ENCODE results near the gene KLHL3.

The KLHL3 gene

GRCh38 chr5:137743031-137743640 lies 7.2 kb upstream of the KLHL3 start:
- Histone ChIP-seq H3K36me3 (ENCODE audit: insufficient read depth, low read length) (no peaks in the 10 kb centered on the region), H3K4me3 (ENCODE audit: low read depth, low read length) (no peak overlapping the region), H3K79me2 (ENCODE audit: control insufficient read depth, insufficient read depth, low read length, unreplicated experiment) (no peaks in the 10 kb centered on the region), H3K4me1 (ENCODE audit: control insufficient read depth, insufficient read depth, low read length, unreplicated experiment) (no peaks in the 10 kb centered on the region), H3K27me3 (ENCODE audit: insufficient read depth, low read length) (no peaks in the 10 kb centered on the region), H2AFZ (ENCODE audit: low read length, unreplicated experiment) (no peak overlapping the region), H3K27ac (ENCODE audit: low read depth, low read length) (no peak overlapping the region)

DNA sequence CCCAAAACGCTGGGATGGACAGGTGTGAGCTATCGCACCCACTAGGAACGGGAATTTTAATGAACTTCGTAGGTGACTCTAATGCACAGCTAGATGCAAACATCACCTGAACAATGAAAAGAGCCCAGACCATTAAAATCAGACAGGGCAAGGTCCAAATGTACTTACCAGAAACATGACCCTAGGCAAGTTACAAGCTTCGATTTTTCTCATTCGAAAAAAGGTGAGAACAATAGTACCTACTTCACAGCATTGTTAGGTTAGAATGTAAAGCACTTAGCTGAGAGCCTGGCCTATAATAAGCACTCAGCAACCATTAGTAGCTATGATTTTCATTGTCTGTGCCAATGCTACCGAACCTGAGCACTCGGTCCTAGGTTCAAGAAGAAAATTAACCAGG lies 5.8 kb upstream of the KLHL3 start:
- Histone ChIP-seq H3K36me3 (ENCODE audit: insufficient read depth, low read length) (no peaks in the 10 kb centered on the region), H3K4me3 (ENCODE audit: low read depth, low read length) (no peak overlapping the region), H2AFZ (ENCODE audit: low read length, unreplicated experiment) (no peak overlapping the region), H3K27ac (ENCODE audit: low read depth, low read length) (no peak overlapping the region), H3K79me2 (ENCODE audit: control insufficient read depth, insufficient read depth, low read length, unreplicated experiment) (no peaks in the 10 kb centered on the region), H3K4me1 (ENCODE audit: control insufficient read depth, insufficient read depth, low read length, unreplicated experiment) (peaks cover 5% of the 10 kb centered on the region), H3K27me3 (ENCODE audit: insufficient read depth, low read length) (no peaks in the 10 kb centered on the region)

- Histone ChIP-seq H3K4me3 (ENCODE audit: low read depth, low read length) (no peak overlapping the region), H3K4me1 (ENCODE audit: control insufficient read depth, insufficient read depth, low read length, unreplicated experiment) (peaks cover 24% of the 10 kb centered on the region), H3K79me2 (ENCODE audit: control insufficient read depth, insufficient read depth, low read length, unreplicated experiment) (no peaks in the 10 kb centered on the region), H3K27ac (ENCODE audit: low read depth, low read length) (no peak overlapping the region), H2AFZ (ENCODE audit: low read length, unreplicated experiment) (no peak overlapping the region), H3K27me3 (ENCODE audit: insufficient read depth, low read length) (no peaks in the 10 kb centered on the region), H3K36me3 (ENCODE audit: insufficient read depth, low read length) (no peaks in the 10 kb centered on the region)
Observed at GRCh38 chr5:137739737-137740136, 3.8 kb upstream of the KLHL3 start.

GRCh38 chr5:137738947-137739346 lies 3.1 kb upstream of the KLHL3 start:
- no peaks in the 10 kb centered on the region for H3K27me3 ChIP-seq (ENCODE audit: insufficient read depth, low read length)
- H3K79me2 ChIP-seq (ENCODE audit: control insufficient read depth, insufficient read depth, low read length, unreplicated experiment) = no peaks in the 10 kb centered on the region
- peaks cover 28% of the 10 kb centered on the region for H3K4me1 ChIP-seq (ENCODE audit: control insufficient read depth, insufficient read depth, low read length, unreplicated experiment)
- H3K36me3 ChIP-seq (ENCODE audit: insufficient read depth, low read length) = no peaks in the 10 kb centered on the region
- no peak overlapping the region for H2AFZ ChIP-seq (ENCODE audit: low read length, unreplicated experiment)
- no peak overlapping the region for H3K4me3 ChIP-seq (ENCODE audit: low read depth, low read length)
- H3K27ac ChIP-seq (ENCODE audit: low read depth, low read length) = no peak overlapping the region

DNA sequence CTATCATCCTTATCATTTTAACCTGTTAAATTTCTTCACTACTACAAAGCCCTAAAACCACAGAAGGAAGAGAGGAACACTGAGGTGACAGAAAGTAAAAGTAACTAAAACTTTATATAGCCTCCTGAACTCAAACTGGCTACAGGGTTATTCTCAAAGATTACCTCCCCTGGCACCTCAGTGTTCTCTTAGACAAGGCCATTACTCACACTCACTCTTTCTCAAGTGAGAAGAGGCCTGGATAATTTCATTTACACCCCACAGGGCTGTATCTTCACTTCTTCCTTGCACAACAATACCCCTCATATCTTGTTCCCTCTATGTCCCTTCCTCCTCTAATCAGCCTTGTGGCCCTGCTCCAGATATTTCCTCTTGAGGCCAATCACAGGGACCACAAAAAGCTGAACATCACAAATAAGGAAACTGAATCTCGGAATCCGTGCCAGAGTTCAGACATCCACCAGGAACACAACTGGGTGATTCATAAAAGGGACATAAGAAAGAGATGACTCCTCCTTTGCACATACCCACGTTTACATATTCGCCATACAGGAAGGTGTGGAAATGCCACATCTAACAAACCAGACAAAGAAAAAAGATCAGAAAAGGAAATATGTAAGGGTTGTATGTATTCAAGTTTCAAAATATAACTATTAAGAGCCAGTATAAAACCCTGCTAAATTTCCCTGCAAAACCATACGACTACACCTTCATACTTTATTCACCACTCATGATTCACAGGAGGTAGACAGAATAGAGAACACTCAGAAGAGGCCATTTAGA lies 1.7 kb upstream of the KLHL3 start:
- H3K4me3 ChIP-seq (ENCODE audit: low read depth, low read length) = no peak overlapping the region
- peak overlapping the region; percentile 68 for H3K27ac ChIP-seq (ENCODE audit: low read depth, low read length)
- H2AFZ ChIP-seq (ENCODE audit: low read length, unreplicated experiment) = peak overlapping the region; percentile 26
- peaks cover 28% of the 10 kb centered on the region for H3K4me1 ChIP-seq (ENCODE audit: control insufficient read depth, insufficient read depth, low read length, unreplicated experiment)
- no peaks in the 10 kb centered on the region for H3K79me2 ChIP-seq (ENCODE audit: control insufficient read depth, insufficient read depth, low read length, unreplicated experiment)
- no peaks in the 10 kb centered on the region for H3K36me3 ChIP-seq (ENCODE audit: insufficient read depth, low read length)
- no peaks in the 10 kb centered on the region for H3K27me3 ChIP-seq (ENCODE audit: insufficient read depth, low read length)

- no peaks in the 10 kb centered on the region for H3K27me3 ChIP-seq (ENCODE audit: insufficient read depth, low read length)
- H2AFZ ChIP-seq (ENCODE audit: low read length, unreplicated experiment) = no peak overlapping the region
- H3K27ac ChIP-seq (ENCODE audit: low read depth, low read length) = no peak overlapping the region
Observed at GRCh38 chr5:137736496-137736895, 607 bp upstream of the KLHL3 start.

DNA sequence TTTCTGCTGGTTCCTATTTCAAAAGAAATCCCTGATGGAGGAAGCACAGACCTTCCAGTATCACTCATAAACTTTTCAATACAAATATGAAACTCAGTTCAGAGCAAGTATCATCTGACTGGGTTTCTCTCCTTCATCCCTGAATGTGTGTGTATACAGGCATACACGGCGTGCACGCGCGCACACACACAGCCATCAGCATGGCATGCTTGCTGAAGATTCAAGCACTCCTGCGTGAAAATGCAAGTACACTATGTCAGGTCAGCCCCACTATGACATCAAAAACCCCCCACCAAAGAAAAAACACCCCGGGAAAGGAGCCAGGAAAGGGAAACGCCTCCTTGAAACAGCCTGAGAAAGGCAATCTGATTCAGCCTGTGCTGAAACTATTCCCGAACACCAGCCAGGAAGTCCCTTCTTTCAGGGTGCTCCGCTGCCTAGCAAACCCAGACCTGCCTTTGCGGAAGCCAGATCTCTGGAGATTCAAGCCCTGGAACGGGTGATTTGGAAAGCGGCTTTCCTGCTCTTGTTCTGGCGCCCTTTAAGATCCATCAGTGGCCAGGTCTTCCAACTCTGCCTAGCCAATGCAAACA lies 831 bp downstream of the KLHL3 start:
- H3K4me3 ChIP-seq (ENCODE audit: low read depth, low read length) = peak overlapping the region; percentile 65
- no peaks in the 10 kb centered on the region for H3K79me2 ChIP-seq (ENCODE audit: control insufficient read depth, insufficient read depth, low read length, unreplicated experiment)
- H3K27ac ChIP-seq (ENCODE audit: low read depth, low read length) = no peak overlapping the region
- peak overlapping the region; percentile 26 for H2AFZ ChIP-seq (ENCODE audit: low read length, unreplicated experiment)
- no peaks in the 10 kb centered on the region for H3K36me3 ChIP-seq (ENCODE audit: insufficient read depth, low read length)
- peaks cover 44% of the 10 kb centered on the region for H3K4me1 ChIP-seq (ENCODE audit: control insufficient read depth, insufficient read depth, low read length, unreplicated experiment)
- no peaks in the 10 kb centered on the region for H3K27me3 ChIP-seq (ENCODE audit: insufficient read depth, low read length)

More at GRCh38 chr5:137736496-137736895, 607 bp upstream of the KLHL3 start:
- H3K36me3 ChIP-seq (ENCODE audit: insufficient read depth, low read length) = no peaks in the 10 kb centered on the region
- peaks cover 30% of the 10 kb centered on the region for H3K4me1 ChIP-seq (ENCODE audit: control insufficient read depth, insufficient read depth, low read length, unreplicated experiment)
- no peaks in the 10 kb centered on the region for H3K79me2 ChIP-seq (ENCODE audit: control insufficient read depth, insufficient read depth, low read length, unreplicated experiment)
- 0 out of 2 replicates have a peak overlapping the region, but pooled peaks have one; percentile 65 for H3K4me3 ChIP-seq (ENCODE audit: low read depth, low read length)

DNA sequence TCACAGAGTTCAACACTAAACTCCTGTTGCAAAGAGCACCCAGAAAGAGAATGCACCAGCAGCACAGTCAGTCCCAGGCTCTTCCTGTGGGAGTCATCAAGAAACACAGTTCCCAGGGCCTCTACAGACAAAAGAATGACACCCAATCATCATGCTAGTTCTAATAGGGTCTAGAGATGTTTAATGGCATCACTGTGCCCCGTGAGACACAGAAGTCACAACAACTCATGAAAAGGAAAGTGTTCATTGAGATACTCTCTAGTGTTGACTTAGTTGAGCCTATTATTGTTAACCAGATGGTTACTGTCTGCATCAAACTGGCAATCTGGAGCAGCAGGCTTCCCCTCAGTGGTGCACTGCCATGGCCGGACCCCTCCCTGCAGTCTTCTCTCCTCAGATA lies 1.6 kb downstream of the KLHL3 start:
- Histone ChIP-seq H3K4me3 (ENCODE audit: low read depth, low read length) (0 out of 2 replicates have a peak overlapping the region, but pooled peaks have one; percentile 4), H2AFZ (ENCODE audit: low read length, unreplicated experiment) (no peak overlapping the region), H3K79me2 (ENCODE audit: control insufficient read depth, insufficient read depth, low read length, unreplicated experiment) (no peaks in the 10 kb centered on the region)

GRCh38 chr5:137733922-137734321 lies 2.0 kb downstream of the KLHL3 start:
- Histone ChIP-seq H3K27me3 (ENCODE audit: insufficient read depth, low read length) (no peaks in the 10 kb centered on the region), H3K27ac (ENCODE audit: low read depth, low read length) (no peak overlapping the region), H3K4me1 (ENCODE audit: control insufficient read depth, insufficient read depth, low read length, unreplicated experiment) (peaks cover 48% of the 10 kb centered on the region), H3K4me3 (ENCODE audit: low read depth, low read length) (no peak overlapping the region), H2AFZ (ENCODE audit: low read length, unreplicated experiment) (no peak overlapping the region), H3K36me3 (ENCODE audit: insufficient read depth, low read length) (no peaks in the 10 kb centered on the region), H3K79me2 (ENCODE audit: control insufficient read depth, insufficient read depth, low read length, unreplicated experiment) (no peaks in the 10 kb centered on the region)

More for the DNA sequence above, 1.6 kb downstream of the KLHL3 start:
- no peak overlapping the region for H3K27ac ChIP-seq (ENCODE audit: low read depth, low read length)
- H3K27me3 ChIP-seq (ENCODE audit: insufficient read depth, low read length) = no peaks in the 10 kb centered on the region
- no peaks in the 10 kb centered on the region for H3K36me3 ChIP-seq (ENCODE audit: insufficient read depth, low read length)
- peaks cover 48% of the 10 kb centered on the region for H3K4me1 ChIP-seq (ENCODE audit: control insufficient read depth, insufficient read depth, low read length, unreplicated experiment)

- Histone ChIP-seq H3K4me1 (ENCODE audit: control insufficient read depth, insufficient read depth, low read length, unreplicated experiment) (peaks cover 48% of the 10 kb centered on the region), H3K4me3 (ENCODE audit: low read depth, low read length) (no peak overlapping the region), H3K27me3 (ENCODE audit: insufficient read depth, low read length) (no peaks in the 10 kb centered on the region), H2AFZ (ENCODE audit: low read length, unreplicated experiment) (no peak overlapping the region), H3K36me3 (ENCODE audit: insufficient read depth, low read length) (no peaks in the 10 kb centered on the region), H3K27ac (ENCODE audit: low read depth, low read length) (no peak overlapping the region), H3K79me2 (ENCODE audit: control insufficient read depth, insufficient read depth, low read length, unreplicated experiment) (no peaks in the 10 kb centered on the region)
Observed at GRCh38 chr5:137733006-137733405, 2.9 kb downstream of the KLHL3 start.

All from ACC112 (cell line).